Activated T-cell treated with anti-CD3 and anti-CD28 coated beads, Interleukin-2, amount 50 U/mL, for 72 hours (primary cell): ENCODE data around the gene GSS. TPM values are rescaled to one million over a fixed set of nuclear protein-coding genes. Genes with fewer than 3 reads are reported as not detected.

ENCODE experiments used
- ATAC-seq, 2 donors: fragments of 150-1000 bp; cut with Tn5 transposase; replicated peaks in 1 of 2; 2 replicates each; pipeline ENCODE4 v1.10.0; 2021; ENCODE audit warnings: moderate library complexity in 2 of 2, mild to moderate bottlenecking in 1 of 2
- DNase-seq, 2 donors: peaks; one replicate each; pipeline ENCODE4 v3.0.0; 2021 to 2022; ENCODE audit warnings: mixed read lengths in 1 of 2
- H3K27ac Mint-ChIP-seq: one replicate; pipeline ENCODE4 v1.8.0; 2022; ENCODE audit warnings: mild to moderate bottlenecking, moderate library complexity, mixed read lengths
- H3K27me3 Mint-ChIP-seq: one replicate; pipeline ENCODE4 v1.8.0; 2022; ENCODE audit warnings: low read depth, mixed read lengths
- H3K36me3 Mint-ChIP-seq, 2 donors: one replicate each; pipeline ENCODE4 v1.8.0; 2022; ENCODE audit warnings: mixed read lengths in 2 of 2, mild to moderate bottlenecking in 1 of 2; ENCODE audit not compliant: insufficient read depth in 2 of 2
- H3K4me1 Mint-ChIP-seq: one replicate; pipeline ENCODE4 v1.8.0; 2022; ENCODE audit warnings: low read depth, mixed read lengths
- H3K4me3 Mint-ChIP-seq, 2 donors: one replicate each; pipeline ENCODE4 v1.8.0; 2022; ENCODE audit warnings: mild to moderate bottlenecking in 2 of 2, mixed read lengths in 2 of 2, moderate library complexity in 2 of 2
- H3K9me3 Mint-ChIP-seq, 2 donors: one replicate each; pipeline ENCODE4 v1.8.0; 2022; ENCODE audit warnings: mixed read lengths in 2 of 2
- total RNA-seq, 2 donors: library from RNA; stranded (reverse); gene quantifications; one replicate each; pipeline ENCODE4 v1.2.3, GENCODE V29; 2022

Gene GSS
- total RNA-seq, 2 donors from 2014 or later: 60.6 to 66.0 TPM

DNA sequence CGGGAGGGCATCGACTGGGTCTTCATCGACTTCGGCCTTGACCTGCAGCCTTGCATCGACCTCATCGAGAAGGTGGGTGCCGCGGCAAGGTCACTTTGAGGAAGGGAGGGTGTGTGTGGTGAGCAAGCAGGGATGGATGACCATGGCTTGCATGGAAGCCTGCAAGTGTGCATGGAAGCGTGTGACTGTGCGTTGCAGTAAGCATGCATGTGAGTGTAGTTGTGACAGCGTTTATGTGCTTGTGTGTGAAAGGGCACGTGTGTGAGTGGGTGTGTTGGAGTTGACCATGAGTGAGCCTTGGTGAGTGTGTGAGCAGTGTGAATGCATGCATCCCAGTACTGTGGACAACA, 32.6 kb upstream of the GSS start:
- no peak for ATAC-seq
- Mint-ChIP-seq H3K36me3 (no peaks in the 10 kb centered on the region), H3K27ac (no peak overlapping the region), H3K4me3 (no peak overlapping the region), H3K27me3 (peaks cover 9% of the 10 kb centered on the region), H3K9me3 (no peaks in the 10 kb centered on the region), H3K4me1 (no peaks in the 10 kb centered on the region)
- no peak for DNase-seq

DNA sequence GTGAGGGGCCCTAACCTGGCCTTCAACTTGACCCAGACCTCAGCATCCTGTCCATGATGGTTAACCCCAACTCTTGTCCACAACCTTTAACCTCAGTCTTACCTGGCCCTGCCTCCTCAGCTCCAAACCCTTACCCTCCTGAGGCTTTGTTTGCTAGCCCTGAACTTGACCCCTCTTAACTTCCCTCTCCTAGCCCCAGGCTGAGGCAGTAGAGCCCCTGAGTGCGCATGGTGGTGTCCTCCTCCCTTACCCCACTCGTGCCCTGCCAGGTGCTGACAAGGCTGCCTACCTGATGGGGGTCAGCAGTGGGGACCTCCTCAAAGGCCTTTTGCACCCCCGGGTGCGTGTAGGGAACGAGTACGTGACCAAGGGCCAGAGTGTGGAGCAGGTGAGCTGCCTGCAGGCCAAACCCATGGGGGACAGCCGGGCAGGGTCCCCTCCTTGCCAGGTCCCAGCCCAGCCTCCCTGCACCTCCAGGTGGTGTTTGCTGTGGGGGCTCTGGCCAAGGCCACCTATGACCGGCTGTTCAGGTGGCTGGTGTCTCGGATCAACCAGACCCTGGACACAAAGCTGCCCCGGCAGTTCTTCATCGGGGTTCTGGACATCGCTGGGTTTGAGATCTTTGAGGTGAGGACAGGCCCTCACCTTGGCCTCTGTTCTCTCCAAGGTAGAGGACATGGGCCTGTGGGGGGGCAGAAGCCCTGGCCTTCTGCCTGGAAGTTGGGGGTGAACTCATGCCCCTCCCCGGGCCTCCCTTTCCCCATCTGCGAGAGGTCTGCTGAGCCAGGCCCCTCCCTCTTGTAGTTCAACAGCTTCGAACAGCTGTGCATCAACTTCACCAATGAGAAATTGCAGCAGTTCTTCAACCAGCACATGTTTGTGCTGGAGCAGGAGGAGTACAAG, 31.9 kb upstream of the GSS start:
- Mint-ChIP-seq H3K4me3 (no peak overlapping the region), H3K4me1 (no peaks in the 10 kb centered on the region), H3K9me3 (no peaks in the 10 kb centered on the region), H3K27me3 (peaks cover 15% of the 10 kb centered on the region), H3K27ac (no peak overlapping the region), H3K36me3 (no peaks in the 10 kb centered on the region)
- no peak for DNase-seq
- ATAC-seq: peak in 1 of 2 donors; percentile 9

GRCh38 chr20:34986311-34987287, 31.0 kb upstream of the GSS start:
- no peak overlapping the region for H3K4me3 Mint-ChIP-seq
- DNase-seq (no peak), ATAC-seq (peak in 1 of 2 donors; percentile 6)
- no peak overlapping the region for H3K27ac Mint-ChIP-seq
- H3K27me3 Mint-ChIP-seq: peaks cover 15% of the 10 kb centered on the region
- H3K36me3 Mint-ChIP-seq: no peaks in the 10 kb centered on the region
- H3K9me3 Mint-ChIP-seq: no peaks in the 10 kb centered on the region
- no peaks in the 10 kb centered on the region for H3K4me1 Mint-ChIP-seq

- H3K36me3 Mint-ChIP-seq: no peaks in the 10 kb centered on the region
- H3K27ac Mint-ChIP-seq: no peak overlapping the region
- no peak overlapping the region for H3K4me3 Mint-ChIP-seq
- H3K9me3 Mint-ChIP-seq: no peaks in the 10 kb centered on the region
- H3K4me1 Mint-ChIP-seq: no peaks in the 10 kb centered on the region
- ATAC-seq (no peak), DNase-seq (no peak)
- H3K27me3 Mint-ChIP-seq: peaks cover 15% of the 10 kb centered on the region
These were observed 30.1 kb upstream of the GSS start for GRCh38 chr20:34985461-34986310.

DNA sequence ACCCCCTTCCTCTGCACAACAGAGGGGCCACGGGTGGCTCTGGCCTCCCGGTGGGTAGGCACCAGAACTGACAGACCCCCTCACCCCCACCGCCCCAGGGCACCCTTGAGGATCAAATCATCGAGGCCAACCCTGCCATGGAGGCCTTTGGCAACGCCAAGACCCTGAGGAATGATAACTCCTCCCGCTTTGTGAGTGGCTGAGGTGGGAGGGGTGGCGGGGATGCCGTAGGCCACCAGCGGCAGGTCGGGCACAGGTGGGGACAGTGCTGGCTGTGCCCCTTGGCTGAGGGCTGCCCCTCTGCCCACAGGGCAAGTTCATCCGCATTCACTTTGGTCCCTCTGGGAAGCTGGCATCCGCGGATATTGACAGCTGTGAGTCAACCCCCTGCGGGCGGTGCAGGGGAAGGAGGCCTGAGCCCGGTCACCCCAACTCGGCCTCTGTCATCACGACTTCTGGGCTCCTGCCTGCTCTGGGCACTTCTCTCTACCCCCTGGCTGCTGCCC, 29.2 kb upstream of the GSS start:
- no peaks in the 10 kb centered on the region for H3K9me3 Mint-ChIP-seq
- no peak for ATAC-seq
- no peaks in the 10 kb centered on the region for H3K4me1 Mint-ChIP-seq
- H3K36me3 Mint-ChIP-seq: no peaks in the 10 kb centered on the region
- H3K4me3 Mint-ChIP-seq: no peak overlapping the region
- H3K27me3 Mint-ChIP-seq: peaks cover 15% of the 10 kb centered on the region
- H3K27ac Mint-ChIP-seq: no peak overlapping the region
- DNase-seq: no peak

DNA sequence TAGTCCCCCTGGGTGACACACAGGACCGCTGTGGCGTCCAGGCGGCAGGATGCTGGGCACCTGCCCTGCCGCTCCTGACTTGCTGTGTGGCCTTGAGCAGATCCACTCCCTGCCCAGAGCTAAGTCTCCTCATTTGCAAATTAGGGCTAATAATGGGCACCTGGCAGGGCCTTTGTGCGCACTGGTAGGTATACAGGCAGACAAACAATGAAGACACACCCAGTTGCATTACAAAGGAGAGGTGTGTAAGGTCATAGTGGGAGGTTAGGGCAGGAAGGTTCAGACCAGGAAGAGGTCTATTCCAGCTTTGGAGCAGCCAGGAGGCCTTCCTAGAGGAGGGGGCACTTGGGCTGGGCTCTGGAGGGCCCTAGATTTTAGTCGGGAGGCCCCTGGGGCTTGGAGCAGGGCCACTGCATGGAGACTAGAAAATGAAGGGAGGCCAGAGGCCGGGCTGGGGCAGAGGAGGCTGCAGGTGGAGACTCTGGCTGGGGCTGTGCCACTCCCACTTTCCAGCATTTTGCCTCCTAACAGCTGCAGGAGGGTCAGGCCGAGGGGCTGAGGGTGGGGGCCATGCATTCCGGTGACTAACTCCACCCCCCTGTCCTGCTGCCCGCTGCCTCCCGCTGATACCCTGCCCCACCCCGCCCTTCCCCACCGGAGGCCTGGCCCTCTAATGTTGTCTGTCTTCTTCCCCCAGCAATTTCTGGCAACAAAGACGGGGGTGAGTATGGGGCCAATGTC, 28.6 kb upstream of the GSS start:
- Mint-ChIP-seq H3K4me1 (no peaks in the 10 kb centered on the region), H3K27ac (no peak overlapping the region), H3K27me3 (peaks cover 15% of the 10 kb centered on the region), H3K36me3 (no peaks in the 10 kb centered on the region), H3K9me3 (no peaks in the 10 kb centered on the region), H3K4me3 (no peak overlapping the region)
- no peak for ATAC-seq
- no peak for DNase-seq

GRCh38 chr20:34983089-34983820, 27.6 kb upstream of the GSS start:
- Mint-ChIP-seq H3K36me3 (no peaks in the 10 kb centered on the region), H3K27ac (peak overlapping the region; percentile 36), H3K4me3 (no peak overlapping the region), H3K4me1 (no peaks in the 10 kb centered on the region), H3K9me3 (no peaks in the 10 kb centered on the region), H3K27me3 (peaks cover 15% of the 10 kb centered on the region)
- DNase-seq (no peak), ATAC-seq (no peak)

DNA sequence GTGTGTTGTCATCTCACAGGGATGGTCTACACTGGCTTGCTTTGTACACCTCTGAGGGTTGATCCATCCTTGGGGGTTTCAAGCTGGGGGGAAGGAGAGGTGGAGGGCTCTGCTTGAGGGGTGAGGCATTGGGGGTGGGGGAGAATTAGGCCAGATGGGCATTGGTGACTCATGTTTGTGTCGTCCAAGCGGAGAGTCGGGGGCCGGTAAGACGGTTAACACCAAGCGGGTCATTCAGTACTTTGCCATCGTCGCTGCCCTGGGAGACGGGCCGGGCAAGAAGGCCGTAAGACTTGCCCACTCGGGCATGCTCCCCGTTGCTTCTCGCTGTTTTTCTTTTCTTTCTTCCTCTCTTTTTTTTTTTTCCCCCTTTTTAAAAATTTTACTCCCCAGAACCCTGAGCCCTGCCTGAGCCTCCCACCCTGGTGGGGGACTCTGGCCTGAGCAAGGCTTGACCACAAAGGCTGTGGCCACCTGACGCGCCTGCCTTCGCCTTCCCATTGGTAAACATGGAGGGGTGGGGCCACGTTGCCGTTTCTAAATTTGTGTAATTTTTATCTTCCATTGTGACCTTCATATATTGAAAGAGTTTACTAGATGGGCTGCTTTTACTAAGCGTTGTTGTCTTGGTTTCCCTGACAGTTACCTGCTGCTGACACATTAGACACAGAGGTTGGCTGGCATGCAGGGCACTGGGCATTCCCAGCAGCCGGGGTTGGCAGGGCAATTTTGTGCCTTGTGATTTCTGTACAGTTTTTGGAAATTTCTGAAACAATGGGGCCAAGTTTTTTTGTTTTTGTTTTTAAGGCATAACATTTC, 26.9 kb upstream of the GSS start:
- H3K36me3 Mint-ChIP-seq: no peaks in the 10 kb centered on the region
- no peak for ATAC-seq
- no peak overlapping the region for H3K4me3 Mint-ChIP-seq
- no peak overlapping the region for H3K27ac Mint-ChIP-seq
- H3K4me1 Mint-ChIP-seq: no peaks in the 10 kb centered on the region
- DNase-seq: no peak
- H3K27me3 Mint-ChIP-seq: peaks cover 15% of the 10 kb centered on the region
- no peaks in the 10 kb centered on the region for H3K9me3 Mint-ChIP-seq

GRCh38 chr20:34980543-34981233, 25.1 kb upstream of the GSS start:
- Mint-ChIP-seq H3K27me3 (peaks cover 15% of the 10 kb centered on the region), H3K27ac (no peak overlapping the region), H3K4me3 (no peak overlapping the region), H3K36me3 (no peaks in the 10 kb centered on the region), H3K9me3 (no peaks in the 10 kb centered on the region), H3K4me1 (no peaks in the 10 kb centered on the region)
- no peak for ATAC-seq
- DNase-seq: no peak

DNA sequence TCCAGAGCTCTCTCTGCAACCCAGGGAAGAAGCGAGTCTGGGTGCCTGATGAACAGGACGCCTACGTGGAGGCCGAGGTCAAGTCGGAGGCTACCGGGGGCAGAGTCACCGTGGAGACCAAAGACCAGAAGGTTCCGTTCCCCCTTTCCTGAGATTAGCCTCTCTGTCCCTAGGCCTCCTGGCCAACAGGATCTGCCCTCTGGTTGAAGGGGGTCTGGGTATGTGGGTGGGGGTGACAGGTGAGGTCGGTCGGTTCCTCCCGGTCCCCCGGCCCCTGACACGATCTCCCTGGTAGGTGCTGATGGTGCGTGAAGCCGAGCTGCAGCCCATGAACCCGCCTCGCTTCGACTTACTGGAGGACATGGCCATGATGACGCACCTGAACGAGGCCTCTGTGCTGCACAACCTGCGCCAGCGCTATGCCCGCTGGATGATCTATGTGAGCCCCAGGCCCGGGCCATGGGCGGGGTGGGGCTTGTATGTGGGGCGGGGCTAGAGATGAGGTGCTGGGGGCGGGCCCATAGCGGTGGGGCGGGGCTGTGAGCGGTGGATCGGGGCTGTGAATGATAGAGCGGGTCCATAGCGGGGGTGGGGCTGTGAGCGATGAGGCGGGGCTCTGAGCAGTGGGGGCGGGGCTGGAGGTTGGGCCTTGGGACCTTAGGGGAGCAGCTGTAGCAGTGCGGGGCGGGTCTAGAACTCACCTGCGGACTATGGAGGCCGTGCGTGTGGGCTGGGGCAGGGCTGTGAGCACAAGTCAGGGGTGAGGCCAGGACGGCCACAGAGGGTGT, 24.0 kb upstream of the GSS start:
- H3K4me1 Mint-ChIP-seq: no peaks in the 10 kb centered on the region
- H3K9me3 Mint-ChIP-seq: no peaks in the 10 kb centered on the region
- ATAC-seq (peak; percentile 23 to 42), DNase-seq (peak in 1 of 2 donors; percentile 29)
- peaks cover 19% of the 10 kb centered on the region for H3K27me3 Mint-ChIP-seq
- no peaks in the 10 kb centered on the region for H3K36me3 Mint-ChIP-seq
- no peak overlapping the region for H3K27ac Mint-ChIP-seq
- no peak overlapping the region for H3K4me3 Mint-ChIP-seq
